Fibroblast of gingiva (primary cell): ENCODE measurements around the gene KITLG.
A peak's percentile ranks its signal among the peaks of the same experiment; 100 is the strongest.
"Not testable (repeated sequence)": the region's sequence is repeated elsewhere in the genome, so short reads cannot be mapped to it uniquely, and the experiment has no call there.

Experiments
- DNase-seq: peaks from one replicate; pipeline ENCODE4 v3.0.0-alpha.2; 2011; ENCODE audit warnings: low read depth

The KITLG gene

DNA sequence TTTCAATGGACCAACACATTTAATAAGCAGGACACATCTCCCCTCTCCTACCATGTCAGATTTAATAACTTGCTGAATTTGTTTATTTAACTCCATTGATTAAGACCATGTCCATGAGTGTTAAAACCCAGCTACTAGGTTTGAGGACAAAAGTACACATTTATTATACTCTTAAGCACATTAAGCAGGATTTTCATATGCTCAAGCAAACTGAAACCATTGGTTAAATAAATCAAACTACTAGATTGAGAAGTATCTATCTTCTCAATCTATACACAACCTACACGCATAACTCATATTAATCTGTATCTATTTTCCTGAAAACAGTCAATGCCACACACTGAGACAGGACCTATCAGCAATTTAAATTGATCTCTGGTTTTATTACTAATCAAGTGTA is 85.2 kb downstream of the KITLG start:
- DNase-seq, result no peak

- DNase-seq, result no peak
Measured at GRCh38 chr12:88494520-88494919, 85.8 kb downstream of the KITLG start.

DNA sequence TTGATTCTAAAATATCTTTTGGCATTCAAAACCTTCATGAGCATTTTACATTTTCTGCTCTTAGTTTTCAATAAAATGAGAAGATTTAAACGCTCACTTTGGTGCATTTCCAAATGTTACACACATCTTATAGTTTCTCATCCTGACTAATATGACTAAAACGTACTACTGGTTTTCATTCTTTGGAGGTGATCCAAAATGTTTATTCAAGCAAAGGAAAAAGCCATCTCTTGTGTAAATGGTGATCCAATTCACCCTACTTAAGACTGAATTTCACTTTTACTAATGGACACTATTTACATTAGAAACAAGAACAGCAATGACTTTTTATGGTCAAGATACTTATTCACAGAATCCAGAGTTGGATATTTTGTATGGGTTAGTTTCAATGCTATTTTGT is 86.6 kb downstream of the KITLG start:
- DNase-seq, result peak; percentile 80

GRCh38 chr12:88490425-88490824 is 89.8 kb downstream of the KITLG start:
- DNase-seq, result no peak

DNA sequence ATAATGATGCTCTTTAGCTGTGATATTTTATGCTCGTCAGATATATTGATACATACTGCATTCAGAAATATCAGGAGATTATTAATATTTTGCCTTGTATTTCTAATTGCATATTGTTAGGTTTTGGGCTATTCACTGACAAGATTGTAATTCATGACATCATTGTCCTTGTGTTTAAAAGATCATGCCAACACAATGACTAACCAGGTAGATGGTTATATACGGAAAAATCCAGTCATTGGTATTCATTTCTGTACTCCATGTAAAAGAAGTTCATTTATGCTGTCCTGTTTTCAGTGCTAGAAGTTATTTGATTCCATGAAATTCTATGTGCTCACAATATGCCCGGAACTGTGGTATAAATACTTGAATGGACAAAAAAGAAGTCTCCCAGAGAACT is 107.5 kb downstream of the KITLG start:
- DNase-seq, result peak; percentile 27

DNA sequence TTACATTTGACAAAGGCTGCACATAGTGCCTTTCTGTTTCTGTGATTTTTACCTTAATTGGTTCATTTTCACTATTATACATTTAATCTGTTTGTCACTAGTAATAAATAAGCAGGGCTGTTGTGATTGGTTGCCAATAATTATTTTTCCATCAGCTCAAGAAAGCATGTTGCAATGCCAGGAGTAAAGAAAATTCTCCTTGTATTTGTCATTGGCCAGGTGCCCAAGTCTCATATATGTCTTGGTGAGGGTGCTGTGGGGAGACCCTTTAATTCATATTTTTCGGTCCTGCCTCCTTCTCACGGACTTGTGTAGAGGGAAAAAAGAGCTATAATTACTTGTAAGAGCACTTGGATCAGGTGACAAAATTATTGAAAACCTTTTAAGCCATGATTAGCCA is 108.0 kb downstream of the KITLG start:
- DNase-seq, result no peak

DNA sequence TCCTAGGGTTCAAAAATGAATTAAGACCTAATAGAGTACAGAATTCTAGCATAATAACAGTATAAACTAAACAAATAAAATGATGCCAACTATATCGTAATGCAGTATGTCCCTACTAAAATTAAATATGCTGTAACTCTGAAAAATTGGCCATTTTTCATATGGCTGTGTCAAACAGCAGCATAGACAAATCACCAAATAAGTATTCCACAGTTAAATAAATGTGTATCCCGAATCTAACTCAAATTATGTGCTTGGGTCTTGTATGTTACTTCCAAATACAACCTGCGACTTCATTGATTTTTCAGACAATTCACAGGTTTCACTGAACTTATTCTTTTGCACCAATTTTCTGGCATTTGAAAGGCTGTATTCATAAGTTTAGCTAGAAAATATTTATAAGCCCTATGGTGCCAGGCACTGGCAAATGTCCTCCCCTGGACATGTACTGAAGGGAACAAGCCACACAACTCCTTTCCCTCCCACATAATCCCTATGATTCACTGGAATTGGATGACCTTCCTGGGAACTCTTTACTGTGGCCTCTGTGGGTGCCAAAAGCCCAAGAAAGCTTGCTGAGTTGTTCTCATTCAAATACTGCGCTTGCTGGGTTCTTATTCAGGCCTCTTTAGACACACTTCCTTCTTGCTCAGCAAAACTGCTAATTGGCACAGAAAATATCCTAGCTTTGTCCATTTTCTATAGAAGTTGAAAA is 108.8 kb downstream of the KITLG start:
- DNase-seq, result peak; percentile 53

GRCh38 chr12:88469154-88469553 is 111.1 kb downstream of the KITLG start:
- DNase-seq, result no peak

GRCh38 chr12:88468581-88468980 is 111.7 kb downstream of the KITLG start:
- peak; percentile 23 for DNase-seq

DNA sequence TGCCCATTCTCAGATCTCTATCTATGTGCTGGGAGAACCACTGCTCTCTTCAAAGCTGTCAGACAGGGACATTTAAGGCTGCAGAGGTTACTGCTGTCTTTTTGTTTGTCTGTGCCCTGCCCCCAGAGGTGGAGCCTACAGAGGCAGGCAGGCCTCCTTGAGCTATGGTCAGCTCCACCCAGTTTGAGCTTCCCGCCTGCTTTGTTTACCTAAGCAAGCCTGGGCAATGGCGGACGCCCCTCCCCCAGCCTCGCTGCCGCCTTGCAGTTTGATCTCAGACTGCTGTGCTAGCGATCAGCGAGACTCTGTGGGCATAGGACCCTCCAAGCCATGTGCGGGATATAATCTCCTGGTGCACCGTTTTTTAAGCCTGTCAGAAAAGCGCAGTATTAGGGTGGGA is 113.6 kb downstream of the KITLG start:
- not testable (repeated sequence) for DNase-seq

- DNase-seq, result no peak
Measured at GRCh38 chr12:88458327-88458726, 121.9 kb downstream of the KITLG start.

- peak; percentile 12 for DNase-seq
Measured at GRCh38 chr12:88453323-88453722, 126.9 kb downstream of the KITLG start.

DNA sequence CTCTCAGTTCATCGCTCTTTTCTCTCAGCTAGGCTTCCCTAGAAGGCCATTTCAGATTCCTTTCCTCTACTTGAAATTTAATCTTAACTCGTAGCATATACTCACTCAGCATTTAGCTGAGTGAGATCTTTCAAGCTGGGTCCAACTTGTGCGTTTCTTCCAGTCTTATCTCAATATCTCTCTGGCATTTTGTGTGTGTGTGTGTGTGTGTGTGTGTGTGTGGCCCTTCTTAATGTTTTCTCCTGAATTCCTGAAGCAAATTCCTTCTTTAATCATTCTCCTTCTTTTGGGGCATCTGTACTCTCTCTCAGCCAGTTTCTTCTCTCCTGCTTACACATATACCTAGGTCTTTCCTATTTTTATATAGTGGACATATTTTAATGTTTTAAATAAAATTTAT is 129.1 kb downstream of the KITLG start:
- no peak for DNase-seq

- no peak for DNase-seq
Measured at GRCh38 chr12:88450136-88450535, 130.1 kb downstream of the KITLG start.

GRCh38 chr12:88448337-88448915 is 131.8 kb downstream of the KITLG start:
- no peak for DNase-seq

DNA sequence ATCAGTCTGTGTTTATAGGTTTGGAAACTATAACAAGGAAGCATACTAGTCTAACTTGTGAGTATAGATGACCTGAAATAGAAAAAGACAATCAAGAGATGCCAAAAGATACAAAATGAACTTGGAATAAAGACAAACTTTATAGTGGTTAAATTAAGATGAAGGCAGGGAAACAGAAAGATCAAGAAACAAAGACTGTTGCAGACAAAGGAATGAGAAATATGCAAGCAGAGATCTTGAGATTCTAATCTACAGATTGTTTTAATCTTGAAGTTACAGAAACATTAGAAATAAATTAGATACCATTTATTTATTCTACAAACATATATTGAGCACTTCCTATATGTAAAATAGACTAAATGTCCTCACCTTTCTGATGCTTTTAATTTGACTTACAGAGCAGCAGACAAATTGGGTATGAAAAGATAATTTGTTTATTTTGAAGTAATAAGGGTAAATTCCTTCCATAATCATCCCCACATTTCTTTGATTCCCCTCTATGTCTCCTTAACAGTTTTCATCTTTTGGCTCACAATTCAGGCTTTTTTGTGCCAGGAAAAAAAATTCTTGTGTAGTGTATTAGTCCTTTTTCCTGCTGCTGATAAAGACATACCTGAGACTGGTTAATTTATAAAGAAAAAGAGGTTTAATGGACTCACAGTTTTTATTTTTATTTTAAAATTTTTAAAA is 134.4 kb downstream of the KITLG start:
- peak; percentile 24 for DNase-seq

DNA sequence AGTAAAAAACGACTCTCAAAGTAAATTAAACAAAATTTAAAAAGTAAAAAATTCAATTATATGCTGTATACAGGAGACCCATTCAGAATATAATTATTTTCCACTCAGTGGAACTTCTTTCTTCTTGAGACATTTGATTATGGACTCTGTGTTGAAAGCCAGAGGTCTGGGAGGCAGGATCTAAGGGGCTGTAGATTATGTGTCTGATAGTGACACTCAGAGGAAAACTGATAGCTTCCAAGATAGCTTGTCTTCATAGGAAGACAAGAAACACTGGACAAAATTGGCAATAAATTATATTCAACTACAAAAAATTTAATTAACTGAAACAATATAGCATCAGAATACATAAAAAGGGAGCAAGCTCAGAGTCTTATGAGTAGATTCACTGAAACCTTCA is 135.8 kb downstream of the KITLG start:
- DNase-seq, result no peak
